ENCODE measurements around the gene FLNB.

FLNB gene

GRCh38 chr3:58178528-58179234 is 170.5 kb downstream of the FLNB start:
- Histone ChIP-seq H3K36me3 (no peaks in the 10 kb centered on the region), H3K4me1 (peaks cover under 1% of the 10 kb centered on the region; the same call in 1 of the 2 replicates), H3K4me3 (ENCODE audit: low read depth, low read length) (no peak overlapping the region), H3K27me3 (no peaks in the 10 kb centered on the region), H3K9me3 (no peaks in the 10 kb centered on the region)
- DNase-seq, result no peak
- no peak for TF ChIP-seq CTCF (IDR thresholded peaks at IDR 0.05; ENCODE audit: low read depth, low read length)

GRCh38 chr3:58179235-58180098 is 171.2 kb downstream of the FLNB start:
- TF ChIP-seq CTCF (IDR thresholded peaks at IDR 0.05; ENCODE audit: low read depth, low read length), result no peak
- Histone ChIP-seq H3K9me3 (no peaks in the 10 kb centered on the region), H3K36me3 (no peaks in the 10 kb centered on the region), H3K27me3 (no peaks in the 10 kb centered on the region), H3K4me1 (no peaks in the 10 kb centered on the region), H3K4me3 (ENCODE audit: low read depth, low read length) (no peak overlapping the region)
- no peak for DNase-seq

- Histone ChIP-seq H3K9me3 (no peaks in the 10 kb centered on the region), H3K36me3 (no peaks in the 10 kb centered on the region), H3K4me1 (no peaks in the 10 kb centered on the region), H3K4me3 (ENCODE audit: low read depth, low read length) (no peak overlapping the region), H3K27me3 (no peaks in the 10 kb centered on the region)
- TF ChIP-seq CTCF (IDR thresholded peaks at IDR 0.05; ENCODE audit: low read depth, low read length), result no peak
- DNase-seq, result no peak
These were observed 172.1 kb downstream of the FLNB start for GRCh38 chr3:58180099-58180880.

- Histone ChIP-seq H3K27me3 (no peaks in the 10 kb centered on the region), H3K4me1 (no peaks in the 10 kb centered on the region), H3K9me3 (no peaks in the 10 kb centered on the region), H3K36me3 (no peaks in the 10 kb centered on the region), H3K4me3 (ENCODE audit: low read depth, low read length) (no peak overlapping the region)
- no peak for DNase-seq
- no peak for TF ChIP-seq CTCF (IDR thresholded peaks at IDR 0.05; ENCODE audit: low read depth, low read length)
These were observed 172.8 kb downstream of the FLNB start for GRCh38 chr3:58180940-58181587.

GRCh38 chr3:58183221-58183620 is 175.0 kb downstream of the FLNB start:
- no peaks in the 10 kb centered on the region for H3K4me1 ChIP-seq
- no peak for TF ChIP-seq CTCF (IDR thresholded peaks at IDR 0.05; ENCODE audit: low read depth, low read length)
- H3K4me3 ChIP-seq (ENCODE audit: low read depth, low read length), result no peak overlapping the region
- DNase-seq, result no peak
- no peaks in the 10 kb centered on the region for H3K27me3 ChIP-seq
- no peaks in the 10 kb centered on the region for H3K36me3 ChIP-seq
- H3K9me3 ChIP-seq, result no peaks in the 10 kb centered on the region
